Measurements from ENCODE around the gene STING1.
"Not testable (repeated sequence)": the region's sequence is repeated elsewhere in the genome, so short reads cannot be mapped to it uniquely, and the experiment has no call there.

The STING1 gene

GRCh38 chr5:139482050-139482889 is at the start of gene STING1:
Gene STING1, minus strand, starts transcription at chr5:139482758. Its CDS starts 1,054 bp downstream, at chr5:139481704.
- no peak for DNase-seq

GRCh38 chr5:139531772-139532169 is 49.2 kb upstream of the STING1 start:
- no peak for DNase-seq

- not testable (repeated sequence) for DNase-seq
Measured at GRCh38 chr5:139530079-139530478, 47.5 kb upstream of the STING1 start.

- DNase-seq = not testable (repeated sequence)
Measured at GRCh38 chr5:139528695-139529094, 46.1 kb upstream of the STING1 start.

- not testable (repeated sequence) for DNase-seq
Measured at GRCh38 chr5:139527896-139528467, 45.4 kb upstream of the STING1 start.

GRCh38 chr5:139527090-139527470 is 44.5 kb upstream of the STING1 start:
- not testable (repeated sequence) for DNase-seq

- peak; percentile 62 for DNase-seq
Measured at GRCh38 chr5:139526309-139527089, 43.9 kb upstream of the STING1 start.

- DNase-seq = not testable (repeated sequence)
Measured at GRCh38 chr5:139525586-139526308, 43.2 kb upstream of the STING1 start.

- DNase-seq = no peak
Measured at GRCh38 chr5:139524940-139525585, 42.5 kb upstream of the STING1 start.

- no peak for DNase-seq
Measured at GRCh38 chr5:139524446-139524845, 41.9 kb upstream of the STING1 start.

- no peak for DNase-seq
Measured at GRCh38 chr5:139523635-139524445, 41.3 kb upstream of the STING1 start.

GRCh38 chr5:139517683-139518564 is 35.4 kb upstream of the STING1 start:
- peak; percentile 96 for DNase-seq

GRCh38 chr5:139514486-139514856 is 31.9 kb upstream of the STING1 start:
- DNase-seq = no peak

GRCh38 chr5:139513852-139514485 is 31.4 kb upstream of the STING1 start:
- DNase-seq = no peak

GRCh38 chr5:139513434-139513833 is 30.9 kb upstream of the STING1 start:
- peak; percentile 92 for DNase-seq

- no peak for DNase-seq
Measured at GRCh38 chr5:139512786-139513390, 30.3 kb upstream of the STING1 start.

- DNase-seq = not testable (repeated sequence)
Measured at GRCh38 chr5:139504722-139505121, 22.2 kb upstream of the STING1 start.

GRCh38 chr5:139503879-139504278 is 21.3 kb upstream of the STING1 start:
- not testable (repeated sequence) for DNase-seq
